GM18909 (cell line): ENCODE measurements around the gene AP2B1.

Experiments
- ATAC-seq: cut with Tn5 transposase; IDR thresholded peaks from one replicate; pipeline ENCODE4 v1.9.1; 2021; ENCODE audit warnings: mild to moderate bottlenecking; ENCODE audit not compliant: unreplicated experiment, poor library complexity

The AP2B1 gene

DNA sequence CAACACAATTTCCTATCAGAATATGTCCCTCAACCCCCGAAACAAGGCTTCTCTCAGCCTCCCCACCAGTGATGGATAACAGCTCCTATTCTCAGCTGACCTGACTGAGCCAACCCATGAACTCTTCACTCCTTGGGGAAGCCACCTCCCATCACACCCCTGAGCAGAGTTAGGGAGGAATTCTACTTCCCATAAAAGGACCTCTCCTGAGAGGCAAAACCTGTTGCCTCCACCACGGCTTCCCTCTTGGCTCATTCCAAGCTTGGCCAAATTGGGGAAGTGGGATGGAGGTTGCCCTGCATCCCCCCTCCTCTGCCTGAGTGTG is 138.6 kb downstream of the AP2B1 start:
- no peak for ATAC-seq

GRCh38 chr17:35726127-35726952 is 139.2 kb downstream of the AP2B1 start:
- no peak for ATAC-seq

DNA sequence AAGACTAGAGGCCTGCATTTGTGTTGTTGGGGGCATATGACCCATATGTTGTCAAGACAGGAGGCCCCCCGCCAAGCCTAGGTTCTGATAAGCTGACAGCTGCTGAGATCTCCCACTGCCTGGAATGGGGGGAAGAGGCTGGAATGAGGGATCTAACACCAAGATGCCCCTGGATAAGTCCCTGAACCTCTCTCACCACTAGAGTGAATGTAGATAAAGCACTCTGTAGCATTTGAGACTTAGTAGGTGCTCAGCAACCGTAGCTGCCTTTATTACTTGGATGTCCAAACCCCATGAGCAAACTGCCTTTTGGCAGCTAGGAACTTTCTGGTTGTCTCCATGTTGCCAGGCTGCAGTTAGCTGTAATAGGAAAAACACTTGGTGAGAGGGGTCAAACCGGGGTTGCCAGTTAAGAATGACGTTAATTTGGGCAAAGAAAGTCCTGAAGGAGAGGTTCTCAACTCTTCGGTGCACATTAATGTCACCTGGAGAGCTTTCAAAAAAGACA is 139.9 kb downstream of the AP2B1 start:
- ATAC-seq = no peak

GRCh38 chr17:35727635-35728034 is 140.5 kb downstream of the AP2B1 start:
- no peak for ATAC-seq

GRCh38 chr17:35728551-35728950 is 141.4 kb downstream of the AP2B1 start:
- no peak for ATAC-seq

DNA sequence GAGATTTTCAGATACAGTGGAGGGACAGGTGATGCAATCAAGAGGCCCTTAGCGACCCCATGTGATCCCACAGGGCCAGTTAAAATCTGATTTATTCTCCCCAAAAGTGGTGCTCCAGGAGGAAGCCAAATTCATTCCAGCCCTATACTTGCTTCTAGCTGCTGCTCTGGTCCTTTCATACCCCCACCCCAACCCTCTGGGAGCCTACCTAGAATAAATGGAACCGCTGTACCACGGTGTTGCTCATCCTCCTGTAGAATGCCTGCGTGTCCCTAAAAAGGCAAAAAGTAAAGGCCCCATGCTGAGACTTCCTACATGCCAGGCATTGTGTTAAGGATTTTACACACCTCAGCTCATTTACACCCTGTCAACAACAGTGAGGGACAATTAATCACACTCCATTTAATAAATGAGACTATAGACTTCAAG is 142.3 kb downstream of the AP2B1 start:
- ATAC-seq = no peak

GRCh38 chr17:35730400-35731005 is 143.4 kb downstream of the AP2B1 start:
- ATAC-seq = no peak

DNA sequence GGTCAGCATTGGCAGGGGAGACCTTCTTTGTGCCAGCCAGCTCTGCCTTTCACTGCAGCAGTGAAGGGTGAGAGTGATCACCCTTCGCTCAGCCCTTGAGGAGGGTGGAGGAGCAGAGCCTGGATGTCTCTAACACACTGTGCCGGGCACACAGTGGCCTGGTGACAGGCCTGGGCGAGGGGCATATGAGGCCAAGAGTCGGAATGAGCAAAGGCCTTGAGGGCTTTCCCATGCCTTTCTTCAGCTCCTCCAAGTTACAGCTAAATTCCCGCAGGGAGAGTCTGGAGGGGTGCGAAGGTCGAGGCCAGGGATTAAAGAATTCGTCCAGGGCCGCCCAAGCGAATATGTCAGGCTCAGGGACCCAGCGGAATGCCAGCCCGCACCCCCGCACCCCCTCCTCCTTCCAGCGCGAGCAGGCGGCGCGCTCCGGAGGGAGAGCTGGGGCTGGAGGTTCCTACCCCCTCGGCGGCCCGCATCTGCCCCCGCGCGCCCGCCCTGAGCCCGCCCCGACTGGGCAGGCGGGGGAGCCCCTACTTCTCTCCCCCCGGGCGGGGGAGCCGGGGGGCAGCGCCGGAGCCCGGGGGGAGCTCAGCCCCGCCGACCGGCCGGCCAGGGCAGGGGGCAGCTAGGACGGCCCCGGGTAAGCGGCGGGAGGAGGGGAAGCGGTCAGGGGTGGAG is 144.3 kb downstream of the AP2B1 start, which contains the start of gene RASL10B:
RASL10B (plus strand) TSS at position 401 of the 678 bp plus-strand sequence. CDS start 3,546 bp downstream, outside the sequence.
- ATAC-seq = no peak

- ATAC-seq = no peak
Observed at GRCh38 chr17:35731917-35732805, 145.0 kb downstream of the AP2B1 start.

DNA sequence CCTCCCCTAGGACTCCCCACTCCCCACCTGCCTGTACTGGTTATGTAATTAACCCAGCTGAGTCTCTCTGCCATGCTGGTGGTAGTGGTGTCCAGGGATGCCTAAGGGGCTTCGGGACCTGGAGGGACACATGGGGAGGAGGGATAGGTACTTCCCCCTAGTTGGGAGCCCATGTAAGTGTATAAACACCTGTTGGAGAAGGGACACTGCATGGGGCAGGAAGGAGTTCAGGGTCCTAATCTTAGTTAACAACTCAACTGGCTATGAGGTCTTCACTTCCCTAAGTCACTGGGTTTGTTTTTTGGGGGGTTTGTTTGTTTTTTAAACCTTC is 145.6 kb downstream of the AP2B1 start:
- ATAC-seq = no peak

DNA sequence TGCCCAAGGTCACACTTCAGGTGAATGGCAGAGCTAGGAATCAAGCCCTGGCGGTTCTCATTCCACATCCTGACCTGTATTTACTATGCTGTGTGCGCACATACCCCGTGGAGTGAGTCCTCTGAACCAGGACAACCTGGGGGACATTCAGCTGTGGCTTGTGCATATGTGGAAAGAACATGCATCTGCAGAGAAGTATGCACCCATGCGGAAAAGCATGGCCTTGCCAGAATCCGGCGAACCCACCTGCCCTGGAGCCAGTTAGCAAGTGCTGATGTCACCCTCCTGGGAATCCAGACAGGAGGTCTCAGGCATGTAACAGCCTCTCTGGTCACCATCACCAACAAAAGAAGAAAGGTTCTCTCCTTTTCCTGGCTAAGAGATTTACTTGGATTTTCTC is 146.2 kb downstream of the AP2B1 start:
- no peak for ATAC-seq

DNA sequence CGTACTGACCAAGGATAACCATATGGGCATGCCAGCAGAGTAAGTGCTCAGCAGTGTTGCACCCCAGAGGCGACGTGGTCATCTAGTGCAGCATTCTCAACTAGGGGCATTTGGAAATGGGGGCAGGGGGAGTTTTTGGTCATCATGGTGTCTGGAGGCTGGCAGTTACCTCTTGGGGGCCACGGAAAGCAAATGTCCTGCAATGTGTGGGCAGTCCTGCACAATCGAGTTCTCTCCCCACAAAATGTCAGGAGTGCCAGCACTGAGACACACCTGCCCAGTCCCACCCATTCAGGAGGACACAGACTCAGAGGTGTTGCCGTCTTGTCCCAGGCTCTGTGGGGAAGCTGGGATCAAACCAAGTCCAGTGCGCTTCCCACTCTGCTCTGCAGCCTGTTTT is 147.3 kb downstream of the AP2B1 start:
- no peak for ATAC-seq

- no peak for ATAC-seq
Observed at GRCh38 chr17:35735036-35735805, 148.1 kb downstream of the AP2B1 start.

DNA sequence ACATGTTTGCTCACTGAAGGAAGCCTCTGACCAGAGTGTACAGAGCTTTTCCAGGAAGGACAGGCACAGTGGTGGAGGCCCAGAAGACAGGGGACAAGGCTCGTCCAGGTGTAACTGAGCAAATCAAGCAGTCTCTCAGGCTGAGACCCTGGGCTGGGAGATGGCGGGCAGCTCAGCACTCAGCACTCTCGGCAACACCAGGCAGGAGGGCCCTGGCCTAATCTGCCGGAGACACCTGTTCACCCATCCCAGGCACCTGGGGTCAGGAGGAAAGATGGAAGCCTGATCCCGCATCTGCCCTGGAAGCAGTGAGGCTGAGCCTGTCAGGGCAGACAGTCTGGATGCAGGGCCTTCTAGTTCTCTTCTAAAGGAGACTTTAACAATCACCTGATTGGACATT is 149.1 kb downstream of the AP2B1 start:
- ATAC-seq = no peak

GRCh38 chr17:35738519-35739133 is 151.5 kb downstream of the AP2B1 start:
- no peak for ATAC-seq

- ATAC-seq = no peak
Observed at GRCh38 chr17:35740216-35740615, 153.1 kb downstream of the AP2B1 start.

GRCh38 chr17:35740997-35741931 is 154.1 kb downstream of the AP2B1 start:
- no peak for ATAC-seq

DNA sequence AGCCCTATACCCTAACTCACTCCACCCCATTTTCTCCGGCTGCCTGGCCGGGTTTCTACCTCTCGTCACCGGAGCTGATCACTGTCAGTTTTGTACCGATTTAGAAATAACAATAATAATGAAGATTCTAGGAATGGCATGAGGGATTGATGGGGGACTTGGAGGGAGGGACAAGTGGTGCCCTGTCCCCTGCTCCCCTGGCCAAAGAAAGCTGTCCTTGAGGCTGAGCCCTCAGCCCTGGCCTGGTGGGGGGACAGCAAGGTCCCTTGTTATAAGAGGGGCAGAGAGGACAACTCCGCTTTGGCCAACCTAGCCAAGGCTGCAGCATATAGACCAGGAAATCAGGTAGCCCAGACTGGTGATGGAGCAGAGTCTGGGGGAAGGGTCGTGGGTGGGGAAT is 155.4 kb downstream of the AP2B1 start:
- ATAC-seq = no peak
